CD14-positive monocyte (primary cell): ENCODE measurements around the gene PLCH2. TPM values are rescaled to one million over a fixed set of nuclear protein-coding genes. Genes with fewer than 3 reads are reported as not detected.

Source experiments
- DNase-seq, 3 donors: peaks; one replicate each; pipeline ENCODE4 v3.0.0-alpha.2; 2011 to 2022
- H2AFZ ChIP-seq: 2 replicates; pipeline ENCODE4 v1.6.0; 2012; ENCODE audit warnings: mild to moderate bottlenecking, low read depth, low read length, inconsistent platforms; ENCODE audit not compliant: insufficient read depth, poor library complexity, severe bottlenecking
- H3K27ac ChIP-seq, 2 donors: 1 replicate in 1 of 2; 2 replicates in 1 of 2; pipeline ENCODE4 v1.5.1; 2012 to 2013; ENCODE audit warnings: low read length in 2 of 2, control low read depth in 1 of 2, inconsistent platforms in 1 of 2, low read depth in 1 of 2, mild to moderate bottlenecking in 1 of 2
- H3K27me3 ChIP-seq, 2 donors: one replicate each; pipeline versions ENCODE4 v1.6.0 to v1.6.1; 2011 to 2013; ENCODE audit warnings: low read length in 2 of 2; ENCODE audit not compliant: control insufficient read depth in 2 of 2, insufficient read depth in 2 of 2
- H3K36me3 ChIP-seq, 2 donors: replicated peaks in 1 of 2; 1 replicate in 1 of 2; 2 replicates in 1 of 2; pipeline versions ENCODE4 v1.5.1 to v1.6.1; 2012 to 2013; ENCODE audit warnings: low read length in 2 of 2, control low read depth in 1 of 2, inconsistent platforms in 1 of 2, mild to moderate bottlenecking in 1 of 2; ENCODE audit not compliant: insufficient read depth in 2 of 2, control insufficient read depth in 1 of 2
- H3K4me1 ChIP-seq, 2 donors: 1 replicate in 1 of 2; 2 replicates in 1 of 2; pipeline versions ENCODE4 v1.5.1 to v1.6.1; 2012 to 2013; ENCODE audit warnings: low read length in 2 of 2, control low read depth in 1 of 2, inconsistent platforms in 1 of 2, mild to moderate bottlenecking in 1 of 2, moderate library complexity in 1 of 2; ENCODE audit not compliant: insufficient read depth in 2 of 2, control insufficient read depth in 1 of 2
- H3K4me2 ChIP-seq: replicated peaks from 2 replicates; pipeline ENCODE3; 2012; ENCODE audit warnings: low read length, moderate library complexity, mild to moderate bottlenecking; ENCODE audit not compliant: poor library complexity, severe bottlenecking; ENCODE audit errors: extremely low read depth
- H3K4me3 ChIP-seq, 3 experiments: fragments of 200-600 bp in 1 of 3; sonication (generic) in 1 of 3; replicated peaks in 1 of 3; 1 replicate in 2 of 3; 2 replicates in 1 of 3; pipeline ENCODE4 v1.5.1; 2011 to 2013; ENCODE audit warnings: low read length in 3 of 3, mild to moderate bottlenecking in 3 of 3, control low read depth in 2 of 3, low read depth in 2 of 3, inconsistent platforms in 1 of 3, moderate library complexity in 1 of 3
- H3K79me2 ChIP-seq: 2 replicates; pipeline ENCODE4 v1.6.0; 2012; ENCODE audit warnings: mild to moderate bottlenecking, control low read depth, inconsistent platforms, low read length, moderate library complexity; ENCODE audit not compliant: insufficient read depth
- H3K9ac ChIP-seq: 2 replicates; pipeline ENCODE4 v1.6.0; 2017; ENCODE audit warnings: low read length, mild to moderate bottlenecking; ENCODE audit not compliant: insufficient read depth, poor library complexity, severe bottlenecking
- H3K9me3 ChIP-seq, 2 donors: replicated peaks in 1 of 2; 1 replicate in 1 of 2; 2 replicates in 1 of 2; pipeline versions ENCODE4 v1.5.1 to v1.6.1; 2012 to 2013; ENCODE audit warnings: low read length in 2 of 2, control low read depth in 1 of 2; ENCODE audit not compliant: control insufficient read depth in 1 of 2, insufficient read depth in 1 of 2
- H4K20me1 ChIP-seq: 2 replicates; pipeline ENCODE4 v1.6.0; 2012; ENCODE audit warnings: mild to moderate bottlenecking, low read length, control low read depth, moderate library complexity; ENCODE audit not compliant: insufficient read depth
- H3K27ac Mint-ChIP-seq, 7 donors: one replicate each; pipeline ENCODE4 v1.8.0; 2020; ENCODE audit warnings: mild to moderate bottlenecking in 7 of 7, mixed read lengths in 7 of 7, moderate library complexity in 6 of 7, inconsistent platforms in 2 of 7
- H3K27me3 Mint-ChIP-seq, 3 donors: one replicate each; pipeline ENCODE4 v1.8.0; 2021 to 2022; ENCODE audit warnings: low read depth in 3 of 3, mild to moderate bottlenecking in 3 of 3, mixed read lengths in 3 of 3, moderate library complexity in 3 of 3, inconsistent platforms in 1 of 3
- H3K36me3 Mint-ChIP-seq, 2 donors: one replicate each; pipeline ENCODE4 v1.8.0; 2020; ENCODE audit warnings: mixed read lengths in 2 of 2, inconsistent platforms in 1 of 2, mild to moderate bottlenecking in 1 of 2
- H3K4me1 Mint-ChIP-seq: one replicate; pipeline ENCODE4 v1.8.0; 2020; ENCODE audit warnings: mild to moderate bottlenecking, mixed read lengths
- H3K4me3 Mint-ChIP-seq, 2 donors: one replicate each; pipeline ENCODE4 v1.8.0; 2020; ENCODE audit warnings: mild to moderate bottlenecking in 2 of 2, mixed read lengths in 2 of 2, moderate library complexity in 1 of 2
- H3K9me3 Mint-ChIP-seq, 7 donors: one replicate each; pipeline ENCODE4 v1.8.0; 2020 to 2022; ENCODE audit warnings: mixed read lengths in 7 of 7, mild to moderate bottlenecking in 6 of 7, moderate library complexity in 6 of 7, inconsistent platforms in 2 of 7
- WGBS: methylation state at CpG from one replicate; pipeline ENCODE4 v1.1.5; 2013; ENCODE audit warnings: missing lambda C conversion rate; ENCODE audit not compliant: insufficient coverage; 5-methylcytosine and 5-hydroxymethylcytosine counted together
- intact Hi-C, 2 donors: fragments of 100-400 bp; cut with micrococcal nuclease; formaldehyde crosslinking; loops; one replicate each; pipeline versions ENCODE4 v1.15.0 to v1.15.1; 2023
- polyA plus RNA-seq, 3 donors: library from polyadenylated mRNA; depleted of rRNA in 1 of 3; unstranded in 2 of 3; stranded (reverse) in 1 of 3; fragments of 300-500 nt in 2 of 3; fragments of >200 nt in 1 of 3; fragmentation: Illumina TruSeq in 2 of 3; gene quantifications; 1 replicate in 2 of 3; 2 replicates in 1 of 3; pipeline ENCODE4 v1.2.3, GENCODE V29; 2012 to 2021
- TF ChIP-seq, protein P1 (sequence below): fragments of 200-600 bp; IDR thresholded peaks from one replicate; pipeline ENCODE4 v1.8.0; 2022; ENCODE audit warnings: antibody characterized with exemption, mild to moderate bottlenecking

PLCH2 gene
- polyA plus RNA-seq, 3 donors: 1.2 TPM; not detected in 2

DNA sequence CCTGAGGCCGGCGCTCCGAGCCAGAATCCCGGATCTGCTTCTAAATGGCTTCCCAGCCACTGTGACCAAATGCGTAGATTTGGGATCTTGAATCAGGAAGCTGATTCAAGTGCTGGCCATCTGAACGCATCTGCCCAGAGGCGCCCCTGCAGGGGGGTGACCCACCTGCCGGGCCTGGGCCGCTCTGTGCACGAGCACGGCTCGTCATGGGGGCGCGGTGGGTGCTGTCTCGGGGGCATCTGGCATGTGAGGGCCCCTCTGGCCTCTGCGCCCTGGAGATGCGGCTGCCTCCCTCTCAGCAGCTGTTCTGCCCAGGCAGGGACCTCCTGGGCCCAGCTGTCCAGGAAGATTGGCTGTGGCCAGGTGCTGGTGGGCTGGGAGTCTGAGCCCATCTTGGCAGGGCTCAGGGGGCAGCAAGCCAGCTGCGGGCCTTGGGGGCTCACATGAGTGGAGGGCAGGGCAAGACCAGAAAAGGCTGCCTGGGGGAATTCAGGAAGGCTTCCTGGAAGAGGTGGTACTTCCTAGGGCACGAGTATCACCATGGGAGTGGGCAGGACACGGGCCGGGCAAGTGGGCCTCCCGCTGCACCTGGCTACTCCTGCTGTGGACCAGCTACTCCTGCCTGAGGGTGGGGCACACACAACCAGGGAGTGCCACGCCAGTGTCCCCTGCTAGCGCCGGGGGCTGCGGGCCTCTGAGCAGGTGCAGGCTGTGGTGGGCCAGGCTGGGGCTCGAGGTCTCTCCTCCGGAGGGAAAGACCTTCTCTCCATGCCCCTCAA, 25.1 kb downstream of the PLCH2 start:
- no peak overlapping the region for H3K27ac ChIP-seq
- Mint-ChIP-seq H3K27ac (no peak overlapping the region), H3K9me3 (no peaks in the 10 kb centered on the region), H3K36me3 (no peaks in the 10 kb centered on the region), H3K27me3 (peaks cover 0 to 5% (median 4%) of the 10 kb centered on the region in 3 donors), H3K4me3 (no peak overlapping the region), H3K4me1 (peaks cover 8% of the 10 kb centered on the region)
- H3K9ac ChIP-seq: no peak overlapping the region
- H3K4me1 ChIP-seq: peaks cover 10 to 11% of the 10 kb centered on the region in 2 donors
- TF ChIP-seq, protein P1, sequence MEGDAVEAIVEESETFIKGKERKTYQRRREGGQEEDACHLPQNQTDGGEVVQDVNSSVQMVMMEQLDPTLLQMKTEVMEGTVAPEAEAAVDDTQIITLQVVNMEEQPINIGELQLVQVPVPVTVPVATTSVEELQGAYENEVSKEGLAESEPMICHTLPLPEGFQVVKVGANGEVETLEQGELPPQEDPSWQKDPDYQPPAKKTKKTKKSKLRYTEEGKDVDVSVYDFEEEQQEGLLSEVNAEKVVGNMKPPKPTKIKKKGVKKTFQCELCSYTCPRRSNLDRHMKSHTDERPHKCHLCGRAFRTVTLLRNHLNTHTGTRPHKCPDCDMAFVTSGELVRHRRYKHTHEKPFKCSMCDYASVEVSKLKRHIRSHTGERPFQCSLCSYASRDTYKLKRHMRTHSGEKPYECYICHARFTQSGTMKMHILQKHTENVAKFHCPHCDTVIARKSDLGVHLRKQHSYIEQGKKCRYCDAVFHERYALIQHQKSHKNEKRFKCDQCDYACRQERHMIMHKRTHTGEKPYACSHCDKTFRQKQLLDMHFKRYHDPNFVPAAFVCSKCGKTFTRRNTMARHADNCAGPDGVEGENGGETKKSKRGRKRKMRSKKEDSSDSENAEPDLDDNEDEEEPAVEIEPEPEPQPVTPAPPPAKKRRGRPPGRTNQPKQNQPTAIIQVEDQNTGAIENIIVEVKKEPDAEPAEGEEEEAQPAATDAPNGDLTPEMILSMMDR: no peak
- peaks cover 5% of the 10 kb centered on the region for H4K20me1 ChIP-seq
- no peak for DNase-seq
- H3K27me3 ChIP-seq: no peaks in the 10 kb centered on the region
- no peaks in the 10 kb centered on the region for H3K79me2 ChIP-seq
- no peaks in the 10 kb centered on the region for H3K36me3 ChIP-seq
- no peak overlapping the region for H3K4me3 ChIP-seq
- H2AFZ ChIP-seq: no peak overlapping the region
- intact Hi-C loops: no loop called here
- no peaks in the 10 kb centered on the region for H3K9me3 ChIP-seq
- H3K4me2 ChIP-seq: no peak overlapping the region
- WGBS: 86% methylated on average over 23 of the region's 28 CpGs

DNA sequence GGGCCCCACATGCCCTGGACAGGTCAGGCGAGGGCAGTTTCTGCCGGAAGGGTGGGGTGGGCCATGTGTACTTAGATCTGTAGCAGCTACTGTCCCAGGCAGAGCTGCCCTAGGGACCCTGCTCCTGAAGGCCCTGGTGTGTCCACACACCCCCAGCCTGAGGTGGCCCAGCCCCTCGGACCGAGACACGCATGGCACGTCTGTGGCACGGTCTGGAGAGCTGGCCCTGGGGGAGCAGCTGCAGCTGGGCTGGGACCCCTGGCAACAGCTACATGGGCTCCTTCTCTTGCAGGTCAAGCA, 25.7 kb downstream of the PLCH2 start:
- Histone ChIP-seq H3K27ac (no peak overlapping the region), H3K36me3 (no peaks in the 10 kb centered on the region), H3K9ac (no peak overlapping the region), H3K79me2 (no peaks in the 10 kb centered on the region), H3K4me1 (peaks cover 10 to 11% of the 10 kb centered on the region in 2 donors), H3K4me2 (no peak overlapping the region), H4K20me1 (peaks cover 10% of the 10 kb centered on the region), H3K27me3 (no peaks in the 10 kb centered on the region), H3K9me3 (no peaks in the 10 kb centered on the region), H3K4me3 (no peak overlapping the region), H2AFZ (no peak overlapping the region)
- intact Hi-C loops: no loop called here
- H3K4me3 Mint-ChIP-seq: no peak overlapping the region
- no peaks in the 10 kb centered on the region for H3K9me3 Mint-ChIP-seq
- peaks cover 0 to 5% (median 4%) of the 10 kb centered on the region in 3 donors for H3K27me3 Mint-ChIP-seq
- peaks cover 8% of the 10 kb centered on the region for H3K4me1 Mint-ChIP-seq
- no peak for DNase-seq
- WGBS: 87% methylated on average over 7 of the region's 7 CpGs
- H3K27ac Mint-ChIP-seq: no peak overlapping the region
- H3K36me3 Mint-ChIP-seq: no peaks in the 10 kb centered on the region
- TF ChIP-seq, protein P1: no peak
